Glutamatergic neuron (in vitro differentiated cells): ENCODE results near the gene PKHD1. TPM values are rescaled to one million over a fixed set of nuclear protein-coding genes. Genes with fewer than 3 reads are reported as not detected.

ENCODE experiments used
- DNase-seq: peaks from one replicate; pipeline ENCODE4 v3.0.0; 2022
- H3K27ac Mint-ChIP-seq: one replicate; pipeline ENCODE4 v1.8.0; 2020; ENCODE audit warnings: mild to moderate bottlenecking, mixed read lengths, inconsistent platforms; ENCODE audit not compliant: unreplicated experiment
- H3K27me3 Mint-ChIP-seq: one replicate; pipeline ENCODE4 v1.8.0; 2020; ENCODE audit warnings: mild to moderate bottlenecking, moderate library complexity, mixed read lengths, inconsistent platforms; ENCODE audit not compliant: unreplicated experiment
- H3K36me3 Mint-ChIP-seq: one replicate; pipeline ENCODE4 v1.8.0; 2020; ENCODE audit warnings: mild to moderate bottlenecking, mixed read lengths, inconsistent platforms; ENCODE audit not compliant: unreplicated experiment
- H3K4me1 Mint-ChIP-seq: one replicate; pipeline ENCODE4 v1.8.0; 2020; ENCODE audit warnings: mild to moderate bottlenecking, low read depth, mixed read lengths, inconsistent platforms; ENCODE audit not compliant: unreplicated experiment
- H3K4me3 Mint-ChIP-seq: one replicate; pipeline ENCODE4 v1.8.0; 2020; ENCODE audit warnings: mild to moderate bottlenecking, mixed read lengths, inconsistent platforms; ENCODE audit not compliant: unreplicated experiment
- H3K9me3 Mint-ChIP-seq: one replicate; pipeline ENCODE4 v1.8.0; 2020; ENCODE audit warnings: mild to moderate bottlenecking, moderate library complexity, mixed read lengths, inconsistent platforms; ENCODE audit not compliant: unreplicated experiment
- total RNA-seq: library from RNA; stranded (reverse); fragmentation: NEBNext Ultra II Directional; extraction: Animal tissue kit (Norgen Biotek cat#: 25700); gene quantifications from one replicate; pipeline ENCODE4 v1.2.1, GENCODE V29; 2021; ENCODE audit not compliant: unreplicated experiment
- TF ChIP-seq, protein P1 (sequence below): fragments of 200-600 bp; sonication (generic); IDR thresholded peaks from one replicate; pipeline ENCODE4 v1.5.0; 2021; ENCODE audit not compliant: partially characterized antibody, unreplicated experiment

PKHD1 gene
- total RNA-seq, 1 donor from 2014 or later = 0.02 TPM

- Mint-ChIP-seq H3K4me3 (no peak overlapping the region), H3K9me3 (peaks cover 6% of the 10 kb centered on the region), H3K27ac (no peak overlapping the region), H3K4me1 (no peaks in the 10 kb centered on the region), H3K36me3 (no peaks in the 10 kb centered on the region), H3K27me3 (no peaks in the 10 kb centered on the region)
- no peak for DNase-seq
- TF ChIP-seq, protein P1, sequence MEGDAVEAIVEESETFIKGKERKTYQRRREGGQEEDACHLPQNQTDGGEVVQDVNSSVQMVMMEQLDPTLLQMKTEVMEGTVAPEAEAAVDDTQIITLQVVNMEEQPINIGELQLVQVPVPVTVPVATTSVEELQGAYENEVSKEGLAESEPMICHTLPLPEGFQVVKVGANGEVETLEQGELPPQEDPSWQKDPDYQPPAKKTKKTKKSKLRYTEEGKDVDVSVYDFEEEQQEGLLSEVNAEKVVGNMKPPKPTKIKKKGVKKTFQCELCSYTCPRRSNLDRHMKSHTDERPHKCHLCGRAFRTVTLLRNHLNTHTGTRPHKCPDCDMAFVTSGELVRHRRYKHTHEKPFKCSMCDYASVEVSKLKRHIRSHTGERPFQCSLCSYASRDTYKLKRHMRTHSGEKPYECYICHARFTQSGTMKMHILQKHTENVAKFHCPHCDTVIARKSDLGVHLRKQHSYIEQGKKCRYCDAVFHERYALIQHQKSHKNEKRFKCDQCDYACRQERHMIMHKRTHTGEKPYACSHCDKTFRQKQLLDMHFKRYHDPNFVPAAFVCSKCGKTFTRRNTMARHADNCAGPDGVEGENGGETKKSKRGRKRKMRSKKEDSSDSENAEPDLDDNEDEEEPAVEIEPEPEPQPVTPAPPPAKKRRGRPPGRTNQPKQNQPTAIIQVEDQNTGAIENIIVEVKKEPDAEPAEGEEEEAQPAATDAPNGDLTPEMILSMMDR = no peak
Observed at GRCh38 chr6:51768087-51768486, 319.3 kb downstream of the PKHD1 start.

DNA sequence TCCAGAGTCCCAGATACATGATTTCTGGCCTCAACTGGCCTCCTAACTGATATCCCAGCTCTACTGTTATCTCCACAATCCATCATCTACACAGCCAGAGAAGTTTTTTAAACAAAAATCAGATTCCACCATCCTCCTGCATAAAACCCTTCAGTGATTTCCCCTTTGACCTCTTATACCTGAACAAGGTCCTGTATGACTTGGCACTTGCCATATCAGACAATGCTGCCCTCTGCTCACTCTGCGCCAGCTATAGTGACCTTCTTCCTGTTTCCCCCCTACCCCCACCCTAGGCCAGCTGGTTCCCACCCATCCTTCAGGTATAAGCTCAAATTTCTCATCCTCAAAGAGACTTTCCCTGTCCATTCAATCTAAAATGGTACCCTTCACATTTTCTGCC, 322.2 kb downstream of the PKHD1 start:
- TF ChIP-seq, protein P1 = no peak
- peaks cover 6% of the 10 kb centered on the region for H3K9me3 Mint-ChIP-seq
- H3K27me3 Mint-ChIP-seq = no peaks in the 10 kb centered on the region
- no peak overlapping the region for H3K27ac Mint-ChIP-seq
- H3K36me3 Mint-ChIP-seq = no peaks in the 10 kb centered on the region
- no peaks in the 10 kb centered on the region for H3K4me1 Mint-ChIP-seq
- no peak overlapping the region for H3K4me3 Mint-ChIP-seq
- DNase-seq = no peak

DNA sequence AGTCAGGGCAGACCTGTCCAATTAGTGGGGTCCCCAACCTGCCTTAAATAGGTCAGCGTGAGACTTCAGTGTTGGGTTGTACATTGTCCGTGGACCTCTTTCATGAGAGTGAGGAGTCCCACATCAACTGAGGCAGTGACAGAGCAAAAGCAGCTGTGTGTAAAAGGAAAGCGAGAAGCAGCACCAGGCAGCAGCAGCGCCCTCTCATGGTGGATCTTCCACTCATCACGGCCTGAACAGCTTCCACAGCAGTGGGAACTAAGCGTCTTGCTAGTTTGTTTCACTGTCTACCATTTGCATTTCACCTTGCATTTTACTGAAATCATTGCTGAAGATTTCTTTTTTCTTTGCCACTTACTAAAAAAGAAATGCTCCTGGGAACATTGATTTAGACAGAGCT, 333.8 kb downstream of the PKHD1 start:
- Mint-ChIP-seq H3K27ac (no peak overlapping the region), H3K4me3 (no peak overlapping the region), H3K36me3 (no peaks in the 10 kb centered on the region), H3K27me3 (peaks cover 2% of the 10 kb centered on the region), H3K4me1 (no peaks in the 10 kb centered on the region), H3K9me3 (no peaks in the 10 kb centered on the region)
- TF ChIP-seq, protein P1 = peak; percentile 66
- peak; percentile 67 for DNase-seq

GRCh38 chr6:51743999-51744398, 343.4 kb downstream of the PKHD1 start:
- H3K4me3 Mint-ChIP-seq = no peak overlapping the region
- H3K36me3 Mint-ChIP-seq = no peaks in the 10 kb centered on the region
- TF ChIP-seq, protein P1 = no peak
- no peaks in the 10 kb centered on the region for H3K9me3 Mint-ChIP-seq
- no peaks in the 10 kb centered on the region for H3K4me1 Mint-ChIP-seq
- H3K27me3 Mint-ChIP-seq = no peaks in the 10 kb centered on the region
- no peak for DNase-seq
- no peak overlapping the region for H3K27ac Mint-ChIP-seq

DNA sequence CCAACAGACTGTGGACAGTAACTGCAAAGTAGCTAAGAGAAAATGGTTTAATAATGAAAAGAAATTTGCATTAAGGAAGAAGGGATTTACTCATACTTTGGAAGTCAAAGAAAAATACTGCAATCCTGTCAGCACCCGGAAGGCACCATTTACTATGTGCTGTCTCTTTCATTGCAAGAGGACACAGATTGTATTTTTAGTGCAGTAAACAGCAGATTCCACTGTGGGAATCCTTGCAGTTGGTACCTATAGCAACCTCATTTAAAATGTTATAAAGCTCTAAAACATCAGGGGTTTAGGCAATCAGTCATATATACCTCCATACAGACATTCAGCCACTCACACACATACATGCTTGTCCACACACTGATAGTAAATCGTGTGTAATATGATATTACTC, 346.8 kb downstream of the PKHD1 start:
- no peak for DNase-seq
- H3K36me3 Mint-ChIP-seq = no peaks in the 10 kb centered on the region
- no peaks in the 10 kb centered on the region for H3K9me3 Mint-ChIP-seq
- no peaks in the 10 kb centered on the region for H3K4me1 Mint-ChIP-seq
- H3K27ac Mint-ChIP-seq = no peak overlapping the region
- TF ChIP-seq, protein P1 = no peak
- H3K27me3 Mint-ChIP-seq = no peaks in the 10 kb centered on the region
- no peak overlapping the region for H3K4me3 Mint-ChIP-seq
